ENCODE data around the gene PPM1B. TPM values are rescaled to one million over a fixed set of nuclear protein-coding genes. Genes with fewer than 3 reads are reported as not detected.

The PPM1B gene
- total and polyA plus RNA-seq, 2 donors (not counting 1 experiment from before 2014, with no cell fraction given): 15.3 to 81.4 TPM

DNA sequence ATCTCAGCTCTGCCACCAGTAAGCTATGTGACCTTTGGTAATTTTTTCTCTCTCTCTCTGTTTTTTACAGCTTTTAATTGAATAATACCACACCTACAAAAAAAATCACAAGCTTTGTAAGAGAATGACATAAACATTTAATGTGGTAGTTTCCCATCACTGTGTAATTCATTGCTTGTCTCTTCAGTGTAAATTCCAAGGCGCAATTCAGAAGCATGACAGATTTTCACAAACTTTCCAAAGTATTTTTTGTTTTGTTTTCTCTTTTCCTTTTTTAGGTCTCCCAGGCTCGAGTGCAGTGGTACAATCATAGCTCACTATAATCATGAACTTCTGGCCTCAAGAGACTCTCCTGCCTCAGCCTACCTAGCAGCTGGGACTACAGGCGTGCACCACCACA lies 25.0 kb upstream of the PPM1B start:
- Histone ChIP-seq H3K4me2 (replicated peaks; ENCODE audit: low read depth, low read length, poor library complexity, severe bottlenecking) (no peak overlapping the region), H3K79me2 (ENCODE audit: control insufficient read depth, insufficient read depth, low read length) (no peaks in the 10 kb centered on the region), H3K27me3 (replicated peaks in 1 of 4; ENCODE audit: control extremely low read depth in 1 of 4, control insufficient read depth in 3 of 4, insufficient read depth in 4 of 4, low read length in 3 of 4) (peaks cover 0 to 2% (median 0%) of the 10 kb centered on the region in 4 experiments), H3K9ac (ENCODE audit: low read length) (no peak overlapping the region), H3K36me3 (replicated peaks in 1 of 2; ENCODE audit: control extremely low read depth in 1 of 2, control insufficient read depth in 1 of 2, extremely low read depth in 1 of 2, insufficient read depth in 2 of 2, low read length in 1 of 2) (no peaks in the 10 kb centered on the region), H3K27ac (ENCODE audit: low read length in 2 of 2) (no peak overlapping the region), H2AFZ (ENCODE audit: insufficient read depth, low read depth, low read length, poor library complexity, severe bottlenecking) (no peak overlapping the region), H4K20me1 (ENCODE audit: control insufficient read depth, insufficient read depth, low read length, poor library complexity, severe bottlenecking) (no peaks in the 10 kb centered on the region), H3K4me1 (ENCODE audit: control insufficient read depth in 2 of 2, insufficient read depth in 2 of 2, low read length in 2 of 2) (no peaks in the 10 kb centered on the region), H3K9me3 (ENCODE audit: control extremely low read depth in 1 of 3, control insufficient read depth in 2 of 3, insufficient read depth in 1 of 3, low read length in 2 of 3) (no peaks in the 10 kb centered on the region), H3K4me3 (ENCODE audit: control extremely low read depth in 1 of 5, extremely low read depth in 1 of 5, insufficient read depth in 1 of 5, low read depth in 2 of 5, low read length in 4 of 5) (no peak overlapping the region)
- 73% methylated on average over 3 of the region's 3 CpGs for WGBS (ENCODE audit: insufficient coverage)
- no peak overlapping the region for H3K27ac Mint-ChIP-seq
- CTCF ChIA-PET: no interaction called here
- ATAC-seq (ENCODE audit: low read depth): no peak
- TF ChIP-seq, protein P1, sequence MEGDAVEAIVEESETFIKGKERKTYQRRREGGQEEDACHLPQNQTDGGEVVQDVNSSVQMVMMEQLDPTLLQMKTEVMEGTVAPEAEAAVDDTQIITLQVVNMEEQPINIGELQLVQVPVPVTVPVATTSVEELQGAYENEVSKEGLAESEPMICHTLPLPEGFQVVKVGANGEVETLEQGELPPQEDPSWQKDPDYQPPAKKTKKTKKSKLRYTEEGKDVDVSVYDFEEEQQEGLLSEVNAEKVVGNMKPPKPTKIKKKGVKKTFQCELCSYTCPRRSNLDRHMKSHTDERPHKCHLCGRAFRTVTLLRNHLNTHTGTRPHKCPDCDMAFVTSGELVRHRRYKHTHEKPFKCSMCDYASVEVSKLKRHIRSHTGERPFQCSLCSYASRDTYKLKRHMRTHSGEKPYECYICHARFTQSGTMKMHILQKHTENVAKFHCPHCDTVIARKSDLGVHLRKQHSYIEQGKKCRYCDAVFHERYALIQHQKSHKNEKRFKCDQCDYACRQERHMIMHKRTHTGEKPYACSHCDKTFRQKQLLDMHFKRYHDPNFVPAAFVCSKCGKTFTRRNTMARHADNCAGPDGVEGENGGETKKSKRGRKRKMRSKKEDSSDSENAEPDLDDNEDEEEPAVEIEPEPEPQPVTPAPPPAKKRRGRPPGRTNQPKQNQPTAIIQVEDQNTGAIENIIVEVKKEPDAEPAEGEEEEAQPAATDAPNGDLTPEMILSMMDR (IDR thresholded peaks at IDR 0.05): no peak
- TF ChIP-seq EZH2 (IDR thresholded peaks at IDR 0.05; ENCODE audit: borderline replicate concordance, insufficient read depth, low read depth, low read length, poor library complexity, severe bottlenecking): no peak
- H3K4me1 Mint-ChIP-seq: no peaks in the 10 kb centered on the region
- intact Hi-C loops (cut with micrococcal nuclease): no loop called here
- no peaks in the 10 kb centered on the region for H3K9me3 Mint-ChIP-seq (ENCODE audit: insufficient read depth)
- POLR2A ChIA-PET: no interaction called here
- no peak for DNase-seq
- no peak overlapping the region for H3K4me3 Mint-ChIP-seq
- peaks cover 10% of the 10 kb centered on the region for H3K27me3 Mint-ChIP-seq

DNA sequence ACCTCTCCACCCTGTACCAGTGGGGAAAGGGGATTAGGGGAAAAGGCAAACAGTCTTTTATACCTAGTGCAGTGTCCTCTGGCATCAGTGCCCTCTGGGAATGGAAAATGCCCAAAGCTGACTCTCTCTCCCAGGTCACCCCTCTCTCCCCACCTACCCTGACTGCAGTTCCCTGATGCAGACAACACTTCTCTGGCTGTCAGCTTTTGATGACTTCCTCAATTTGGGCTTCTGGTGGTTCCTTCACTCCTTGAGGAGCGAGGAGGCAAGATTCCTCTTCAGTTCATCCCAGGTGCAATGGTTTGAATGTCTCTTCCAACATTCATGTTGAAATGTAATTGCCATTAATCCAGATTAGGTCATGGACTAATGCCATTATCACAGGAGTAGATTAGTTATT lies 19.7 kb upstream of the PPM1B start:
- POLR2A ChIA-PET: no interaction called here
- peaks cover 16% of the 10 kb centered on the region for H3K27me3 Mint-ChIP-seq
- H3K9me3 Mint-ChIP-seq (ENCODE audit: insufficient read depth): no peaks in the 10 kb centered on the region
- Histone ChIP-seq H3K9ac (ENCODE audit: low read length) (no peak overlapping the region), H4K20me1 (ENCODE audit: control insufficient read depth, insufficient read depth, low read length, poor library complexity, severe bottlenecking) (no peaks in the 10 kb centered on the region), H2AFZ (ENCODE audit: insufficient read depth, low read depth, low read length, poor library complexity, severe bottlenecking) (no peak overlapping the region), H3K9me3 (ENCODE audit: control extremely low read depth in 1 of 3, control insufficient read depth in 2 of 3, insufficient read depth in 1 of 3, low read length in 2 of 3) (no peaks in the 10 kb centered on the region), H3K27me3 (replicated peaks in 1 of 4; ENCODE audit: control extremely low read depth in 1 of 4, control insufficient read depth in 3 of 4, insufficient read depth in 4 of 4, low read length in 3 of 4) (no peaks in the 10 kb centered on the region), H3K4me2 (replicated peaks; ENCODE audit: low read depth, low read length, poor library complexity, severe bottlenecking) (no peak overlapping the region), H3K27ac (ENCODE audit: low read length in 2 of 2) (no peak overlapping the region), H3K36me3 (replicated peaks in 1 of 2; ENCODE audit: control extremely low read depth in 1 of 2, control insufficient read depth in 1 of 2, extremely low read depth in 1 of 2, insufficient read depth in 2 of 2, low read length in 1 of 2) (no peaks in the 10 kb centered on the region), H3K4me1 (ENCODE audit: control insufficient read depth in 2 of 2, insufficient read depth in 2 of 2, low read length in 2 of 2) (no peaks in the 10 kb centered on the region), H3K79me2 (ENCODE audit: control insufficient read depth, insufficient read depth, low read length) (no peaks in the 10 kb centered on the region), H3K4me3 (ENCODE audit: control extremely low read depth in 1 of 5, extremely low read depth in 1 of 5, insufficient read depth in 1 of 5, low read depth in 2 of 5, low read length in 4 of 5) (no peak overlapping the region)
- no peaks in the 10 kb centered on the region for H3K4me1 Mint-ChIP-seq
- no peak overlapping the region for H3K27ac Mint-ChIP-seq
- no peak for DNase-seq
- no peak overlapping the region for H3K4me3 Mint-ChIP-seq
- 40% methylated on average over 1 of the region's 1 CpG for WGBS (ENCODE audit: insufficient coverage)
- no peak for TF ChIP-seq EZH2 (IDR thresholded peaks at IDR 0.05; ENCODE audit: borderline replicate concordance, insufficient read depth, low read depth, low read length, poor library complexity, severe bottlenecking)
- TF ChIP-seq, protein P1 (IDR thresholded peaks at IDR 0.05): no peak
- intact Hi-C loops (cut with micrococcal nuclease): no loop called here
- CTCF ChIA-PET: no interaction called here
- no peak for ATAC-seq (ENCODE audit: low read depth)
